22Rv1 (cell line): Measurements from ENCODE around the gene NUP160.
"Not testable (repeated sequence)": the region's sequence is repeated elsewhere in the genome, so short reads cannot be mapped to it uniquely, and the experiment has no call there.

Experiments
- H3K27ac ChIP-seq: fragments of 450-650 bp; 2 replicates; pipeline ENCODE4 v1.5.1; 2017
- CTCF ChIP-seq: fragments of 450-650 bp; IDR thresholded peaks from 2 replicates; pipeline ENCODE4 v1.5.1; 2017; ENCODE audit warnings: mild to moderate bottlenecking
- ZFX ChIP-seq: fragments of 450-650 bp; IDR thresholded peaks from 2 replicates; pipeline ENCODE4 v1.6.1; 2017; ENCODE audit warnings: antibody characterized with exemption, borderline replicate concordance

Gene NUP160

GRCh38 chr11:47867823-47868222 is 19.7 kb upstream of the NUP160 start:
- TF ChIP-seq CTCF (no peak), ZFX (no peak)
- no peak overlapping the region for H3K27ac ChIP-seq

- not testable (repeated sequence) for H3K27ac ChIP-seq
These were observed 18.7 kb upstream of the NUP160 start for GRCh38 chr11:47866892-47867291.

- TF ChIP-seq ZFX (no peak), CTCF (no peak)
- no peak overlapping the region for H3K27ac ChIP-seq
These were observed 16.8 kb upstream of the NUP160 start for GRCh38 chr11:47864901-47865300.

GRCh38 chr11:47863898-47864430 is 15.8 kb upstream of the NUP160 start:
- H3K27ac ChIP-seq: no peak overlapping the region
- no peak for TF ChIP-seq ZFX
- TF ChIP-seq CTCF: no peak

- no peak overlapping the region for H3K27ac ChIP-seq
- TF ChIP-seq CTCF: no peak
These were observed 15.2 kb upstream of the NUP160 start for GRCh38 chr11:47863189-47863897.

GRCh38 chr11:47861728-47862127 is 13.6 kb upstream of the NUP160 start:
- no peak for TF ChIP-seq ZFX
- TF ChIP-seq CTCF: no peak
- no peak overlapping the region for H3K27ac ChIP-seq

GRCh38 chr11:47860536-47860935 is 12.4 kb upstream of the NUP160 start:
- no peak for TF ChIP-seq ZFX
- TF ChIP-seq CTCF: no peak

More at GRCh38 chr11:47860536-47860935, 12.4 kb upstream of the NUP160 start:
- H3K27ac ChIP-seq: no peak overlapping the region
